SK-N-SH (cell line): Measurements from ENCODE around the gene C14orf180. TPM values are rescaled to one million over a fixed set of nuclear protein-coding genes. Genes with fewer than 3 reads are reported as not detected.

ENCODE experiments used
- CTCF ChIA-PET: fragments of 300-600, 350-600 bp; formaldehyde crosslinking; extraction: SDS; loops from one replicate; lab custom pipeline; 2021; lab: Yijun Ruan, JAX
- POLR2A ChIA-PET: fragments of 350-600 bp; sonication (Branson Sonifier 250); formaldehyde crosslinking; extraction: SDS; loops from one replicate; lab custom pipeline; 2020; ENCODE audit warnings: antibody characterized with exemption, inconsistent platforms; lab: Yijun Ruan, JAX
- DNase-seq: peaks from one replicate; pipeline ENCODE4 v3.0.0; 2012
- H2AFZ ChIP-seq: fragments of 200-600 bp; sonication (generic); 2 replicates; pipeline ENCODE4 v1.8.1; 2016; ENCODE audit warnings: antibody characterized with exemption, mild to moderate bottlenecking, low read depth
- H3F3A ChIP-seq: fragments of 200-600 bp; sonication (generic); replicated peaks from 2 replicates; pipeline ENCODE3; 2016; ENCODE audit warnings: antibody characterized with exemption, mild to moderate bottlenecking; ENCODE audit not compliant: insufficient read depth
- H3K27ac ChIP-seq, 2 experiments: fragments of 200-500 bp in 1 of 2; fragments of 200-600 bp in 1 of 2; sonication (Bioruptor generic) in 1 of 2; sonication (generic), shearing (Covaris generic) in 1 of 2; 2 replicates each; pipeline versions ENCODE4 v1.5.1 to v1.6.1; 2014 to 2016; ENCODE audit warnings: low read depth in 2 of 2, inconsistent platforms in 1 of 2, low read length in 1 of 2, mild to moderate bottlenecking in 1 of 2, mixed read lengths in 1 of 2
- H3K27me3 ChIP-seq: fragments of 200-600 bp; sonication (generic), shearing (Covaris generic); 2 replicates; pipeline ENCODE4 v1.6.1; 2016; ENCODE audit warnings: mixed run types; ENCODE audit not compliant: insufficient read depth
- H3K36me3 ChIP-seq, 2 experiments: fragments of 200-500 bp in 1 of 2; fragments of 200-600 bp in 1 of 2; sonication (Bioruptor generic) in 1 of 2; sonication (generic) in 1 of 2; replicated peaks in 1 of 2; 2 replicates each; pipeline versions ENCODE3 to v1.5.1; 2014 to 2016; ENCODE audit warnings: low read length in 1 of 2, mild to moderate bottlenecking in 1 of 2; ENCODE audit not compliant: insufficient read depth in 2 of 2, control insufficient read depth in 1 of 2
- H3K4me1 ChIP-seq, 2 experiments: fragments of 200-500 bp in 1 of 2; fragments of 200-600 bp in 1 of 2; sonication (Bioruptor generic) in 1 of 2; sonication (generic), shearing (Covaris generic) in 1 of 2; 2 replicates each; pipeline versions ENCODE4 v1.5.1 to v1.6.1; 2014 to 2016; ENCODE audit warnings: low read depth in 1 of 2, low read length in 1 of 2, mixed run types in 1 of 2; ENCODE audit not compliant: insufficient read depth in 2 of 2, control insufficient read depth in 1 of 2
- H3K4me2 ChIP-seq: fragments of 200-600 bp; sonication (generic), shearing (Covaris generic); 2 replicates; pipeline ENCODE4 v1.6.1; 2017; ENCODE audit warnings: mixed run types
- H3K4me3 ChIP-seq, 2 experiments: fragments of 200-500 bp in 1 of 2; fragments of 200-600 bp in 1 of 2; sonication (Bioruptor generic) in 1 of 2; sonication (generic), shearing (Covaris generic) in 1 of 2; 2 replicates each; pipeline versions ENCODE4 v1.5.1 to v1.8.1; 2014 to 2016; ENCODE audit warnings: low read depth in 2 of 2, inconsistent platforms in 1 of 2, low read length in 1 of 2, mild to moderate bottlenecking in 1 of 2, mixed read lengths in 1 of 2, moderate library complexity in 1 of 2
- H3K79me2 ChIP-seq: fragments of 200-600 bp; sonication (generic); 2 replicates; pipeline ENCODE4 v1.8.1; 2017; ENCODE audit warnings: mild to moderate bottlenecking; ENCODE audit not compliant: insufficient read depth
- H3K9ac ChIP-seq: fragments of 200-600 bp; sonication (generic); 2 replicates; pipeline ENCODE4 v1.6.1; 2017; ENCODE audit warnings: mixed run types
- H3K9me2 ChIP-seq: fragments of 200-600 bp; sonication (generic); 2 replicates; pipeline ENCODE4 v1.6.1; 2017; ENCODE audit warnings: mixed run types
- H3K9me3 ChIP-seq: fragments of 200-600 bp; sonication (generic); 2 replicates; pipeline ENCODE4 v1.6.1; 2017; ENCODE audit warnings: mixed run types, mild to moderate bottlenecking, moderate library complexity
- H4K20me1 ChIP-seq: fragments of 200-600 bp; sonication (generic); 2 replicates; pipeline ENCODE4 v1.6.1; 2017; ENCODE audit warnings: mild to moderate bottlenecking, mixed run types; ENCODE audit not compliant: insufficient read depth
- CHD2 ChIP-seq: fragments of 150-350 bp; IDR thresholded peaks from 2 replicates; pipeline ENCODE4 v1.6.1; 2018; ENCODE audit warnings: low read length; ENCODE audit not compliant: partially characterized antibody
- ELF1 ChIP-seq: IDR thresholded peaks from 2 replicates; pipeline ENCODE4 v1.4.0; 2012
- EZH2phosphoT487 ChIP-seq: fragments of 200-600 bp; sonication (generic); IDR thresholded peaks from 2 replicates; pipeline ENCODE4 v1.6.1; 2017; ENCODE audit warnings: low read depth, mixed run types, mild to moderate bottlenecking, antibody characterized with exemption, moderate library complexity, borderline replicate concordance
- FOXJ3 ChIP-seq: sonication (generic); formaldehyde crosslinking; IDR thresholded peaks from 2 replicates; pipeline ENCODE4 v1.5.1; 2020; ENCODE audit warnings: mild to moderate bottlenecking, missing genetic modification reagents
- FOXM1 ChIP-seq: IDR thresholded peaks from 2 replicates; pipeline ENCODE4 v1.4.0; 2012; ENCODE audit warnings: low read depth, mild to moderate bottlenecking
- GABPA ChIP-seq: IDR thresholded peaks from 2 replicates; pipeline ENCODE4 v1.4.0; 2012; ENCODE audit warnings: low read depth, mild to moderate bottlenecking
- MEF2A ChIP-seq: IDR thresholded peaks from 2 replicates; pipeline ENCODE4 v1.4.0; 2012; ENCODE audit warnings: low read depth, borderline replicate concordance
- NFIC ChIP-seq: IDR thresholded peaks from 2 replicates; pipeline ENCODE4 v1.4.0; 2012; ENCODE audit warnings: borderline replicate concordance
- NRF1 ChIP-seq: IDR thresholded peaks from 2 replicates; pipeline ENCODE4 v1.6.1; 2012; ENCODE audit warnings: low read depth, mild to moderate bottlenecking, low read length
- POLR2AphosphoS5 ChIP-seq: IDR thresholded peaks from 2 replicates; pipeline ENCODE4 v1.6.1; 2012; ENCODE audit warnings: low read depth, low read length
- RAD21 ChIP-seq: IDR thresholded peaks from 2 replicates; pipeline ENCODE4 v1.6.1; 2012; ENCODE audit warnings: mild to moderate bottlenecking, low read length
- RXRA ChIP-seq: IDR thresholded peaks from 2 replicates; pipeline ENCODE4 v1.4.0; 2012; ENCODE audit warnings: low read depth, mild to moderate bottlenecking, borderline replicate concordance
- SIN3A ChIP-seq: IDR thresholded peaks from 2 replicates; pipeline ENCODE4 v1.6.1; 2012; ENCODE audit warnings: low read depth, mild to moderate bottlenecking, low read length, moderate library complexity, borderline replicate concordance
- SMC3 ChIP-seq: IDR thresholded peaks from 2 replicates; pipeline ENCODE4 v1.6.1; 2012; ENCODE audit warnings: low read depth, low read length, improper control_type of control experiment
- TAF1 ChIP-seq: IDR thresholded peaks from 2 replicates; pipeline ENCODE4 v1.6.1; 2012; ENCODE audit warnings: low read depth, mild to moderate bottlenecking, low read length, moderate library complexity, borderline replicate concordance
- TCF12 ChIP-seq: IDR thresholded peaks from 2 replicates; pipeline ENCODE4 v1.4.0; 2012
- YY1 ChIP-seq: IDR thresholded peaks from 2 replicates; pipeline ENCODE4 v1.4.0; 2012; ENCODE audit warnings: low read depth, mild to moderate bottlenecking
- WGBS: methylation state at CpG from one replicate; pipeline ENCODE4 v1.1.6; 2017; ENCODE audit warnings: low lambda C conversion rate; 5-methylcytosine and 5-hydroxymethylcytosine counted together
- polyA plus RNA-seq, 3 experiments: library from polyadenylated mRNA; depleted of rRNA; stranded (reverse); fragments of >200 nt; gene quantifications; 2 replicates each; pipeline ENCODE4 v1.2.3, GENCODE V29; 2012
- TF ChIP-seq, protein P1 (sequence below): IDR thresholded peaks from 2 replicates; pipeline ENCODE4 v1.4.0; 2012; ENCODE audit warnings: low read depth, borderline replicate concordance
- TF ChIP-seq, protein P2 (sequence below): fragments of 150-350 bp; IDR thresholded peaks from 2 replicates; pipeline ENCODE4 v1.6.1; 2017; ENCODE audit warnings: antibody characterized with exemption, low read length, low read depth, borderline replicate concordance
- TF ChIP-seq, protein P3 (sequence below): fragments of 150-350 bp; IDR thresholded peaks from 2 replicates; pipeline ENCODE4 v1.6.1; 2016; ENCODE audit warnings: mild to moderate bottlenecking, low read depth, low read length
- TF ChIP-seq, protein P4 (sequence below): IDR thresholded peaks from 2 replicates; pipeline ENCODE4 v1.4.0; 2012; ENCODE audit warnings: low read depth
- TF ChIP-seq, protein P5 (sequence below): IDR thresholded peaks from 2 replicates; pipeline ENCODE4; 2012

C14orf180 gene
- polyA plus RNA-seq, 1 of the 3 experiments (the other 2 are of a cell fraction) = not detected

DNA sequence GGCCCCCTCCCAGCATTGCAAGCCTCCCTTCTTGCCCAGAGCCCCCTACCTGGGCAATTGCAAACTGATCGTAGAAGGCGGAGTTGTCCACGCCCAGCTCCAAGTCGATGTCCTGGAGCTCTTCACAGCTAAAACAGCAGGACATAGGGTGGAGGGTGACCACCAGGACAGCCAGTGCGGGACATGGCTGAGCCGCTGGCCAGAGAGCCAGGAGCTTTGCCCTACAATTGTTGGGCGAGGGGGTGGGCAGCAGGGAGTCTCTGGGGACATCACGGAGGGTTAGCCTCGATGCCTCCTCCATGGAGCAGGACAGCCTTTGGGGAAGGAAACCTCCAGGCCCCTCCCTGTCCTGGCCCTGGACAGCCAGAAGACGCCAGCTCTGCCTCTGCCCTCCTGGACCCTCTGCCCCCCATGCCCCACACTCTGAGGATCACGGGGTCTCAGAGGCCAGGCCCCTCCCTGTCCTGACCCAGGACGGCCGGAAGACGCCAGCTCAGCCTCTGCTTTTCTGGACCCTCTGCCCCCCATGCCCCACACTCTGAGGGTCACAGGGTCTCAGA lies 15.6 kb downstream of the C14orf180 start:
- Histone ChIP-seq H3K4me1 (peaks cover 0 to 81% of the 10 kb centered on the region in 2 experiments; a peak in 2 of 4 replicates), H3K4me2 (no peak overlapping the region), H3F3A (no peaks in the 10 kb centered on the region), H3K9ac (no peak overlapping the region), H3K36me3 (no peaks in the 10 kb centered on the region), H3K9me2 (no peaks in the 10 kb centered on the region), H3K79me2 (no peaks in the 10 kb centered on the region), H2AFZ (no peak overlapping the region), H3K27me3 (no peaks in the 10 kb centered on the region), H3K27ac (no peak overlapping the region), H3K4me3 (no peak overlapping the region), H4K20me1 (no peaks in the 10 kb centered on the region), H3K9me3 (no peaks in the 10 kb centered on the region)
- TF ChIP-seq TAF1 = no peak
- TF ChIP-seq RXRA = no peak
- no peak for TF ChIP-seq YY1
- TF ChIP-seq, protein P1, sequence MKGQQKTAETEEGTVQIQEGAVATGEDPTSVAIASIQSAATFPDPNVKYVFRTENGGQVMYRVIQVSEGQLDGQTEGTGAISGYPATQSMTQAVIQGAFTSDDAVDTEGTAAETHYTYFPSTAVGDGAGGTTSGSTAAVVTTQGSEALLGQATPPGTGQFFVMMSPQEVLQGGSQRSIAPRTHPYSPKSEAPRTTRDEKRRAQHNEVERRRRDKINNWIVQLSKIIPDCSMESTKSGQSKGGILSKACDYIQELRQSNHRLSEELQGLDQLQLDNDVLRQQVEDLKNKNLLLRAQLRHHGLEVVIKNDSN = no peak
- no peak for TF ChIP-seq NFIC
- no peak for DNase-seq
- CTCF ChIA-PET = interaction anchor here (1.0 to 2.6 kb wide), 6 partner anchors 13 to 501 kb away, joined by 3 to 16 read pairs (median 4); no protein-coding TSS in a partner anchor
- WGBS = 76% methylated on average over 9 of the region's 14 CpGs
- POLR2A ChIA-PET = no interaction called here

DNA sequence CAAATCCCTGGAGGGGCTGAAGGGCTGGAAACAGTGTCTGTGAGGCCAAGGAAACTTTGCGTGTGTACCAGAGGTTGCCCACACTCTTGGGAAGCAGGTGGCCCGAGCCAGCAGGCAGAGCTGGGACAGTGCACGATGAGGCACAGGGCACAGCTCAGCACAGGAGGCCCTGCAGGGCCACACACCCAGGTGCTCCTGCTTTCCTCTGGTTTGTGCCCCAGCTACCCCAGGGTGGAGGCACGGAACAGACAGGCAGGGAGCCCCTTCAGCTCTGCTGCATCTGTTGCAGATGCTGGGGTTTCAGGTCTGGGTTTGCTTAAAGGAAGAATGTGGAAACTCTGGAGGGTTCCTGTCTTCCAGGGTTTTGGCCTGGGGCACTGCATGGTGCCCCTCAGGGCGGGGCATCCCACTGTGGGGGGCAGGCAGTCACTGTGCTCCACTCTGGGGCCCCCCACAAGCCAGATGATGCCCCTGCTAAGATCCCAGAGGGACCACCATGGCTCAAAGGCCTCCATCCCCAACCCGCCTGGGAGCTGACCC lies 16.4 kb downstream of the C14orf180 start:
- Histone ChIP-seq H3K4me2 (no peak overlapping the region), H3K9me2 (no peaks in the 10 kb centered on the region), H3K9me3 (no peaks in the 10 kb centered on the region), H3K4me3 (no peak overlapping the region), H3K4me1 (peaks cover 0 to 81% of the 10 kb centered on the region in 2 experiments; a peak in 2 of 4 replicates), H2AFZ (no peak overlapping the region), H3F3A (no peaks in the 10 kb centered on the region), H3K79me2 (no peaks in the 10 kb centered on the region), H3K9ac (no peak overlapping the region), H3K27me3 (no peaks in the 10 kb centered on the region), H3K27ac (no peak overlapping the region), H4K20me1 (no peaks in the 10 kb centered on the region), H3K36me3 (no peaks in the 10 kb centered on the region)
- ChIA-PET POLR2A (interaction anchor here (0.6 kb wide), 1 partner anchor 317 kb away, joined by 3 read pairs; no protein-coding TSS in a partner anchor), CTCF (interaction anchor here (1.3 to 2.4 kb wide), 2 partner anchors 32 to 41 kb away, joined by 3 to 8 read pairs; no protein-coding TSS in a partner anchor)
- peak; percentile 29 for DNase-seq
- TF ChIP-seq FOXJ3 (CRISPR knock-in tag) (no peak), TAF1 (no peak), CHD2 (no peak), RAD21 (no peak), NRF1 (no peak), SMC3 (no peak), SIN3A (no peak), MEF2A (no peak), YY1 (no peak), GABPA (no peak), POLR2AphosphoS5 (no peak), EZH2phosphoT487 (no peak), TCF12 (no peak), ELF1 (no peak), FOXM1 (no peak)
- TF ChIP-seq, protein P2, sequence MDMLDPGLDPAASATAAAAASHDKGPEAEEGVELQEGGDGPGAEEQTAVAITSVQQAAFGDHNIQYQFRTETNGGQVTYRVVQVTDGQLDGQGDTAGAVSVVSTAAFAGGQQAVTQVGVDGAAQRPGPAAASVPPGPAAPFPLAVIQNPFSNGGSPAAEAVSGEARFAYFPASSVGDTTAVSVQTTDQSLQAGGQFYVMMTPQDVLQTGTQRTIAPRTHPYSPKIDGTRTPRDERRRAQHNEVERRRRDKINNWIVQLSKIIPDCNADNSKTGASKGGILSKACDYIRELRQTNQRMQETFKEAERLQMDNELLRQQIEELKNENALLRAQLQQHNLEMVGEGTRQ = no peak
- TF ChIP-seq, protein P3, sequence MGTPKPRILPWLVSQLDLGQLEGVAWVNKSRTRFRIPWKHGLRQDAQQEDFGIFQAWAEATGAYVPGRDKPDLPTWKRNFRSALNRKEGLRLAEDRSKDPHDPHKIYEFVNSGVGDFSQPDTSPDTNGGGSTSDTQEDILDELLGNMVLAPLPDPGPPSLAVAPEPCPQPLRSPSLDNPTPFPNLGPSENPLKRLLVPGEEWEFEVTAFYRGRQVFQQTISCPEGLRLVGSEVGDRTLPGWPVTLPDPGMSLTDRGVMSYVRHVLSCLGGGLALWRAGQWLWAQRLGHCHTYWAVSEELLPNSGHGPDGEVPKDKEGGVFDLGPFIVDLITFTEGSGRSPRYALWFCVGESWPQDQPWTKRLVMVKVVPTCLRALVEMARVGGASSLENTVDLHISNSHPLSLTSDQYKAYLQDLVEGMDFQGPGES = no peak
- TF ChIP-seq, protein P1 = no peak
- TF ChIP-seq, protein P4, sequence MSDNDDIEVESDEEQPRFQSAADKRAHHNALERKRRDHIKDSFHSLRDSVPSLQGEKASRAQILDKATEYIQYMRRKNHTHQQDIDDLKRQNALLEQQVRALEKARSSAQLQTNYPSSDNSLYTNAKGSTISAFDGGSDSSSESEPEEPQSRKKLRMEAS = no peak
- TF ChIP-seq, protein P5, sequence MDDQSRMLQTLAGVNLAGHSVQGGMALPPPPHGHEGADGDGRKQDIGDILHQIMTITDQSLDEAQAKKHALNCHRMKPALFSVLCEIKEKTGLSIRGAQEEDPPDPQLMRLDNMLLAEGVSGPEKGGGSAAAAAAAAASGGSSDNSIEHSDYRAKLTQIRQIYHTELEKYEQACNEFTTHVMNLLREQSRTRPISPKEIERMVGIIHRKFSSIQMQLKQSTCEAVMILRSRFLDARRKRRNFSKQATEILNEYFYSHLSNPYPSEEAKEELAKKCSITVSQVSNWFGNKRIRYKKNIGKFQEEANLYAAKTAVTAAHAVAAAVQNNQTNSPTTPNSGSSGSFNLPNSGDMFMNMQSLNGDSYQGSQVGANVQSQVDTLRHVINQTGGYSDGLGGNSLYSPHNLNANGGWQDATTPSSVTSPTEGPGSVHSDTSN = no peak
- WGBS = 57% methylated on average over 5 of the region's 6 CpGs
